SK-N-SH (cell line): ENCODE results near the gene TICRR. TPM values are rescaled to one million over a fixed set of nuclear protein-coding genes. Genes with fewer than 3 reads are reported as not detected.

ENCODE experiments used
- CTCF ChIA-PET: fragments of 300-600, 350-600 bp; formaldehyde crosslinking; extraction: SDS; loops from one replicate; lab custom pipeline; 2021; lab: Yijun Ruan, JAX
- POLR2A ChIA-PET: fragments of 350-600 bp; sonication (Branson Sonifier 250); formaldehyde crosslinking; extraction: SDS; loops from one replicate; lab custom pipeline; 2020; ENCODE audit warnings: antibody characterized with exemption, inconsistent platforms; lab: Yijun Ruan, JAX
- DNase-seq: peaks from one replicate; pipeline ENCODE4 v3.0.0; 2012
- H2AFZ ChIP-seq: fragments of 200-600 bp; sonication (generic); 2 replicates; pipeline ENCODE4 v1.8.1; 2016; ENCODE audit warnings: antibody characterized with exemption, mild to moderate bottlenecking, low read depth
- H3F3A ChIP-seq: fragments of 200-600 bp; sonication (generic); replicated peaks from 2 replicates; pipeline ENCODE3; 2016; ENCODE audit warnings: antibody characterized with exemption, mild to moderate bottlenecking; ENCODE audit not compliant: insufficient read depth
- H3K27ac ChIP-seq, 2 experiments: fragments of 200-500 bp in 1 of 2; fragments of 200-600 bp in 1 of 2; sonication (Bioruptor generic) in 1 of 2; sonication (generic), shearing (Covaris generic) in 1 of 2; 2 replicates each; pipeline versions ENCODE4 v1.5.1 to v1.6.1; 2014 to 2016; ENCODE audit warnings: low read depth in 2 of 2, inconsistent platforms in 1 of 2, low read length in 1 of 2, mild to moderate bottlenecking in 1 of 2, mixed read lengths in 1 of 2
- H3K27me3 ChIP-seq: fragments of 200-600 bp; sonication (generic), shearing (Covaris generic); 2 replicates; pipeline ENCODE4 v1.6.1; 2016; ENCODE audit warnings: mixed run types; ENCODE audit not compliant: insufficient read depth
- H3K36me3 ChIP-seq, 2 experiments: fragments of 200-500 bp in 1 of 2; fragments of 200-600 bp in 1 of 2; sonication (Bioruptor generic) in 1 of 2; sonication (generic) in 1 of 2; replicated peaks in 1 of 2; 2 replicates each; pipeline versions ENCODE3 to v1.5.1; 2014 to 2016; ENCODE audit warnings: low read length in 1 of 2, mild to moderate bottlenecking in 1 of 2; ENCODE audit not compliant: insufficient read depth in 2 of 2, control insufficient read depth in 1 of 2
- H3K4me1 ChIP-seq, 2 experiments: fragments of 200-500 bp in 1 of 2; fragments of 200-600 bp in 1 of 2; sonication (Bioruptor generic) in 1 of 2; sonication (generic), shearing (Covaris generic) in 1 of 2; 2 replicates each; pipeline versions ENCODE4 v1.5.1 to v1.6.1; 2014 to 2016; ENCODE audit warnings: low read depth in 1 of 2, low read length in 1 of 2, mixed run types in 1 of 2; ENCODE audit not compliant: insufficient read depth in 2 of 2, control insufficient read depth in 1 of 2
- H3K4me2 ChIP-seq: fragments of 200-600 bp; sonication (generic), shearing (Covaris generic); 2 replicates; pipeline ENCODE4 v1.6.1; 2017; ENCODE audit warnings: mixed run types
- H3K4me3 ChIP-seq, 2 experiments: fragments of 200-500 bp in 1 of 2; fragments of 200-600 bp in 1 of 2; sonication (Bioruptor generic) in 1 of 2; sonication (generic), shearing (Covaris generic) in 1 of 2; 2 replicates each; pipeline versions ENCODE4 v1.5.1 to v1.8.1; 2014 to 2016; ENCODE audit warnings: low read depth in 2 of 2, inconsistent platforms in 1 of 2, low read length in 1 of 2, mild to moderate bottlenecking in 1 of 2, mixed read lengths in 1 of 2, moderate library complexity in 1 of 2
- H3K79me2 ChIP-seq: fragments of 200-600 bp; sonication (generic); 2 replicates; pipeline ENCODE4 v1.8.1; 2017; ENCODE audit warnings: mild to moderate bottlenecking; ENCODE audit not compliant: insufficient read depth
- H3K9ac ChIP-seq: fragments of 200-600 bp; sonication (generic); 2 replicates; pipeline ENCODE4 v1.6.1; 2017; ENCODE audit warnings: mixed run types
- H3K9me2 ChIP-seq: fragments of 200-600 bp; sonication (generic); 2 replicates; pipeline ENCODE4 v1.6.1; 2017; ENCODE audit warnings: mixed run types
- H3K9me3 ChIP-seq: fragments of 200-600 bp; sonication (generic); 2 replicates; pipeline ENCODE4 v1.6.1; 2017; ENCODE audit warnings: mixed run types, mild to moderate bottlenecking, moderate library complexity
- H4K20me1 ChIP-seq: fragments of 200-600 bp; sonication (generic); 2 replicates; pipeline ENCODE4 v1.6.1; 2017; ENCODE audit warnings: mild to moderate bottlenecking, mixed run types; ENCODE audit not compliant: insufficient read depth
- CHD2 ChIP-seq: fragments of 150-350 bp; IDR thresholded peaks from 2 replicates; pipeline ENCODE4 v1.6.1; 2018; ENCODE audit warnings: low read length; ENCODE audit not compliant: partially characterized antibody
- ELF1 ChIP-seq: IDR thresholded peaks from 2 replicates; pipeline ENCODE4 v1.4.0; 2012
- EP300 ChIP-seq, 2 experiments: IDR thresholded peaks; 2 replicates each; pipeline versions ENCODE4 v1.4.0 to v1.6.1; 2012; ENCODE audit warnings: borderline replicate concordance in 1 of 2, low read depth in 1 of 2, low read length in 1 of 2
- FOXJ3 ChIP-seq: sonication (generic); formaldehyde crosslinking; IDR thresholded peaks from 2 replicates; pipeline ENCODE4 v1.5.1; 2020; ENCODE audit warnings: mild to moderate bottlenecking, missing genetic modification reagents
- FOXM1 ChIP-seq: IDR thresholded peaks from 2 replicates; pipeline ENCODE4 v1.4.0; 2012; ENCODE audit warnings: low read depth, mild to moderate bottlenecking
- GABPA ChIP-seq: IDR thresholded peaks from 2 replicates; pipeline ENCODE4 v1.4.0; 2012; ENCODE audit warnings: low read depth, mild to moderate bottlenecking
- GATA2 ChIP-seq: sonication (generic); formaldehyde crosslinking; IDR thresholded peaks from 2 replicates; pipeline ENCODE4 v1.5.0; 2020; ENCODE audit warnings: mild to moderate bottlenecking, missing genetic modification reagents
- MXI1 ChIP-seq: IDR thresholded peaks from 2 replicates; pipeline ENCODE4 v1.6.1; 2012; ENCODE audit warnings: mild to moderate bottlenecking, low read depth, low read length, improper control_type of control experiment
- NFIC ChIP-seq: IDR thresholded peaks from 2 replicates; pipeline ENCODE4 v1.4.0; 2012; ENCODE audit warnings: borderline replicate concordance
- NRF1 ChIP-seq: IDR thresholded peaks from 2 replicates; pipeline ENCODE4 v1.6.1; 2012; ENCODE audit warnings: low read depth, mild to moderate bottlenecking, low read length
- POLR2AphosphoS5 ChIP-seq: IDR thresholded peaks from 2 replicates; pipeline ENCODE4 v1.6.1; 2012; ENCODE audit warnings: low read depth, low read length
- RAD21 ChIP-seq: IDR thresholded peaks from 2 replicates; pipeline ENCODE4 v1.6.1; 2012; ENCODE audit warnings: mild to moderate bottlenecking, low read length
- RFX5 ChIP-seq: IDR thresholded peaks from 2 replicates; pipeline ENCODE4 v1.6.1; 2012; ENCODE audit warnings: mild to moderate bottlenecking, improper control_type of control experiment, low read length
- SIN3A ChIP-seq: IDR thresholded peaks from 2 replicates; pipeline ENCODE4 v1.6.1; 2012; ENCODE audit warnings: low read depth, mild to moderate bottlenecking, low read length, moderate library complexity, borderline replicate concordance
- WGBS: methylation state at CpG from one replicate; pipeline ENCODE4 v1.1.6; 2017; ENCODE audit warnings: low lambda C conversion rate; 5-methylcytosine and 5-hydroxymethylcytosine counted together
- polyA plus RNA-seq, 3 experiments: library from polyadenylated mRNA; depleted of rRNA; stranded (reverse); fragments of >200 nt; gene quantifications; 2 replicates each; pipeline ENCODE4 v1.2.3, GENCODE V29; 2012
- TF ChIP-seq, protein P1 (sequence below): fragments of 150-350 bp; IDR thresholded peaks from 2 replicates; pipeline ENCODE4 v1.6.1; 2016; ENCODE audit warnings: mild to moderate bottlenecking, low read depth, low read length
- TF ChIP-seq, protein P2 (sequence below): IDR thresholded peaks from 2 replicates; pipeline ENCODE4 v1.4.0; 2012; ENCODE audit warnings: low read depth
- TF ChIP-seq, protein P3 (sequence below): IDR thresholded peaks from 2 replicates; pipeline ENCODE4; 2012

The TICRR gene, protein sequence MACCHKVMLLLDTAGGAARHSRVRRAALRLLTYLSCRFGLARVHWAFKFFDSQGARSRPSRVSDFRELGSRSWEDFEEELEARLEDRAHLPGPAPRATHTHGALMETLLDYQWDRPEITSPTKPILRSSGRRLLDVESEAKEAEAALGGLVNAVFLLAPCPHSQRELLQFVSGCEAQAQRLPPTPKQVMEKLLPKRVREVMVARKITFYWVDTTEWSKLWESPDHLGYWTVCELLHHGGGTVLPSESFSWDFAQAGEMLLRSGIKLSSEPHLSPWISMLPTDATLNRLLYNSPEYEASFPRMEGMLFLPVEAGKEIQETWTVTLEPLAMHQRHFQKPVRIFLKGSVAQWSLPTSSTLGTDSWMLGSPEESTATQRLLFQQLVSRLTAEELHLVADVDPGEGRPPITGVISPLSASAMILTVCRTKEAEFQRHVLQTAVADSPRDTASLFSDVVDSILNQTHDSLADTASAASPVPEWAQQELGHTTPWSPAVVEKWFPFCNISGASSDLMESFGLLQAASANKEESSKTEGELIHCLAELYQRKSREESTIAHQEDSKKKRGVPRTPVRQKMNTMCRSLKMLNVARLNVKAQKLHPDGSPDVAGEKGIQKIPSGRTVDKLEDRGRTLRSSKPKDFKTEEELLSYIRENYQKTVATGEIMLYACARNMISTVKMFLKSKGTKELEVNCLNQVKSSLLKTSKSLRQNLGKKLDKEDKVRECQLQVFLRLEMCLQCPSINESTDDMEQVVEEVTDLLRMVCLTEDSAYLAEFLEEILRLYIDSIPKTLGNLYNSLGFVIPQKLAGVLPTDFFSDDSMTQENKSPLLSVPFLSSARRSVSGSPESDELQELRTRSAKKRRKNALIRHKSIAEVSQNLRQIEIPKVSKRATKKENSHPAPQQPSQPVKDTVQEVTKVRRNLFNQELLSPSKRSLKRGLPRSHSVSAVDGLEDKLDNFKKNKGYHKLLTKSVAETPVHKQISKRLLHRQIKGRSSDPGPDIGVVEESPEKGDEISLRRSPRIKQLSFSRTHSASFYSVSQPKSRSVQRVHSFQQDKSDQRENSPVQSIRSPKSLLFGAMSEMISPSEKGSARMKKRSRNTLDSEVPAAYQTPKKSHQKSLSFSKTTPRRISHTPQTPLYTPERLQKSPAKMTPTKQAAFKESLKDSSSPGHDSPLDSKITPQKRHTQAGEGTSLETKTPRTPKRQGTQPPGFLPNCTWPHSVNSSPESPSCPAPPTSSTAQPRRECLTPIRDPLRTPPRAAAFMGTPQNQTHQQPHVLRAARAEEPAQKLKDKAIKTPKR (N-terminal part only)
- 2.0 and 3.2 TPM in 2 replicates for polyA plus RNA-seq (2012; rRNA removed)
- polyA plus RNA-seq (2012; cell fraction: cytosol; rRNA removed), result 1.2 and 1.8 TPM in 2 replicates
- polyA plus RNA-seq (2012; cell fraction: nucleus; rRNA removed), result 6.9 and 7.1 TPM in 2 replicates

DNA sequence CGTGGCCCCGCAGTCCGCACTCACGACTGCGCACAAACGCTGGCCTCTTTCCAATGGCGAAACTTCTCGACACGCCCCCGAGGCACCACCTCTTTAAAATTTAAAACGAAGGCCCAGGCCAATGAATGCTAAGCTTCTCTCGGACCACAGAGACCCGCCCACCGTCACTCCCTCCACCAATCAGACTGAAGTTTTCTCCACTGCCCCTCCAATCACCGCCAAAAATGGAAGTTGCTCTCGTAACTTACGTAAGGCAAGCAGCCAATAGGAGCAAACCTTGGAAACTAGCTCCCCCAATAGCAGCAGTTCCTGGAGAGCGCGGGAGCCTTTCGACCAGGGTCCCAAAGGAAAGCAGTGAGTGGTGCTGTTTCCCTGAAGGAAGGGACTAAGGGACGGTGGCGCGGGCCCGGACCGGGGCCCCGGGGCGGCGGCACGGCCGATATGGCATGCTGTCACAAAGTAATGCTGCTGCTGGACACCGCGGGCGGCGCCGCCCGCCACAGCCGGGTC is at the start of gene TICRR:
TICRR (plus strand) TSS at position 324 of the 510 bp plus-strand sequence; CDS start at position 442, 118 bp downstream.
- Histone ChIP-seq H3K9ac (peak within 1 kb of the TSS; percentile 78), H3K27ac (peak within 1 kb of the TSS; percentile 34 to 72; a peak in 2 of 4 replicates), H3K36me3 (no peaks in the 10 kb centered on the region), H3K4me1 (peaks cover 0 to 12% of the 10 kb centered on the region in 2 experiments; a peak in 2 of 4 replicates), H3K9me3 (no peaks in the 10 kb centered on the region), H4K20me1 (no peaks in the 10 kb centered on the region), H3F3A (no peaks in the 10 kb centered on the region), H3K27me3 (no peaks in the 10 kb centered on the region; the same call in 1 of the 2 replicates), H3K4me3 (peak within 1 kb of the TSS; percentile 80 to 83), H2AFZ (peak within 1 kb of the TSS; percentile 96), H3K4me2 (peak within 1 kb of the TSS; percentile 94), H3K9me2 (no peaks in the 10 kb centered on the region), H3K79me2 (peaks cover 47% of the 10 kb centered on the region)
- ChIA-PET POLR2A (interaction anchor here (0.7 to 1.2 kb wide), 3 partner anchors 10 to 383 kb away, joined by 3 to 4 read pairs (median 4); no protein-coding TSS in a partner anchor), CTCF (interaction anchor here (1.0 to 1.3 kb wide), 3 partner anchors 86 to 217 kb away, joined by 3 to 5 read pairs (median 3); no protein-coding TSS in a partner anchor)
- peak; percentile 92 for DNase-seq
- TF ChIP-seq GATA2 (CRISPR knock-in tag) (no peak), ELF1 (no peak), MXI1 (peak; percentile 92), CHD2 (peak; percentile 88), RFX5 (peak; percentile 94), FOXJ3 (no peak), GABPA (no peak), NRF1 (peak; percentile 66), EP300 (IDR thresholded peaks at IDR 0.05; ENCODE audit: borderline replicate concordance in 1 of 2, low read depth in 1 of 2, low read length in 1 of 2) (no peak), NFIC (peak; percentile 76), FOXM1 (peak; percentile 59; the same call in 1 of the 2 replicates), RAD21 (no peak), POLR2AphosphoS5 (peak; percentile 80), SIN3A (peak; percentile 99)
- TF ChIP-seq, protein P1, sequence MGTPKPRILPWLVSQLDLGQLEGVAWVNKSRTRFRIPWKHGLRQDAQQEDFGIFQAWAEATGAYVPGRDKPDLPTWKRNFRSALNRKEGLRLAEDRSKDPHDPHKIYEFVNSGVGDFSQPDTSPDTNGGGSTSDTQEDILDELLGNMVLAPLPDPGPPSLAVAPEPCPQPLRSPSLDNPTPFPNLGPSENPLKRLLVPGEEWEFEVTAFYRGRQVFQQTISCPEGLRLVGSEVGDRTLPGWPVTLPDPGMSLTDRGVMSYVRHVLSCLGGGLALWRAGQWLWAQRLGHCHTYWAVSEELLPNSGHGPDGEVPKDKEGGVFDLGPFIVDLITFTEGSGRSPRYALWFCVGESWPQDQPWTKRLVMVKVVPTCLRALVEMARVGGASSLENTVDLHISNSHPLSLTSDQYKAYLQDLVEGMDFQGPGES, result peak; percentile 87
- TF ChIP-seq, protein P2, sequence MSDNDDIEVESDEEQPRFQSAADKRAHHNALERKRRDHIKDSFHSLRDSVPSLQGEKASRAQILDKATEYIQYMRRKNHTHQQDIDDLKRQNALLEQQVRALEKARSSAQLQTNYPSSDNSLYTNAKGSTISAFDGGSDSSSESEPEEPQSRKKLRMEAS, result peak; percentile 88
- TF ChIP-seq, protein P3, sequence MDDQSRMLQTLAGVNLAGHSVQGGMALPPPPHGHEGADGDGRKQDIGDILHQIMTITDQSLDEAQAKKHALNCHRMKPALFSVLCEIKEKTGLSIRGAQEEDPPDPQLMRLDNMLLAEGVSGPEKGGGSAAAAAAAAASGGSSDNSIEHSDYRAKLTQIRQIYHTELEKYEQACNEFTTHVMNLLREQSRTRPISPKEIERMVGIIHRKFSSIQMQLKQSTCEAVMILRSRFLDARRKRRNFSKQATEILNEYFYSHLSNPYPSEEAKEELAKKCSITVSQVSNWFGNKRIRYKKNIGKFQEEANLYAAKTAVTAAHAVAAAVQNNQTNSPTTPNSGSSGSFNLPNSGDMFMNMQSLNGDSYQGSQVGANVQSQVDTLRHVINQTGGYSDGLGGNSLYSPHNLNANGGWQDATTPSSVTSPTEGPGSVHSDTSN, result 0 out of 2 replicates have a peak, but pooled peaks have one; percentile 2
- WGBS, result 2% methylated on average over 32 of the region's 37 CpGs
